ENCODE data around the gene PLPP2.

Gene PLPP2

GRCh38 chr19:308471-309205 is 17.4 kb upstream of the PLPP2 start:
- TF ChIP-seq, protein P1, sequence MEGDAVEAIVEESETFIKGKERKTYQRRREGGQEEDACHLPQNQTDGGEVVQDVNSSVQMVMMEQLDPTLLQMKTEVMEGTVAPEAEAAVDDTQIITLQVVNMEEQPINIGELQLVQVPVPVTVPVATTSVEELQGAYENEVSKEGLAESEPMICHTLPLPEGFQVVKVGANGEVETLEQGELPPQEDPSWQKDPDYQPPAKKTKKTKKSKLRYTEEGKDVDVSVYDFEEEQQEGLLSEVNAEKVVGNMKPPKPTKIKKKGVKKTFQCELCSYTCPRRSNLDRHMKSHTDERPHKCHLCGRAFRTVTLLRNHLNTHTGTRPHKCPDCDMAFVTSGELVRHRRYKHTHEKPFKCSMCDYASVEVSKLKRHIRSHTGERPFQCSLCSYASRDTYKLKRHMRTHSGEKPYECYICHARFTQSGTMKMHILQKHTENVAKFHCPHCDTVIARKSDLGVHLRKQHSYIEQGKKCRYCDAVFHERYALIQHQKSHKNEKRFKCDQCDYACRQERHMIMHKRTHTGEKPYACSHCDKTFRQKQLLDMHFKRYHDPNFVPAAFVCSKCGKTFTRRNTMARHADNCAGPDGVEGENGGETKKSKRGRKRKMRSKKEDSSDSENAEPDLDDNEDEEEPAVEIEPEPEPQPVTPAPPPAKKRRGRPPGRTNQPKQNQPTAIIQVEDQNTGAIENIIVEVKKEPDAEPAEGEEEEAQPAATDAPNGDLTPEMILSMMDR (IDR thresholded peaks at IDR 0.05; ENCODE audit: insufficient read depth, missing control alignments), result no peak
- no peak for FAIRE-seq

GRCh38 chr19:307793-308420 is 16.7 kb upstream of the PLPP2 start:
- TF ChIP-seq, protein P1 (IDR thresholded peaks at IDR 0.05; ENCODE audit: insufficient read depth, missing control alignments), result no peak
- FAIRE-seq (no peak), DNase-seq (ENCODE audit: insufficient read length, low spot score) (no peak)

More at GRCh38 chr19:308471-309205, 17.4 kb upstream of the PLPP2 start:
- no peak for DNase-seq (ENCODE audit: insufficient read length, low spot score)

- DNase-seq (ENCODE audit: insufficient read length, low spot score) (no peak), FAIRE-seq (no peak)
- TF ChIP-seq, protein P1 (IDR thresholded peaks at IDR 0.05; ENCODE audit: insufficient read depth, missing control alignments), result no peak
Measured at GRCh38 chr19:307111-307531, 15.9 kb upstream of the PLPP2 start.

- TF ChIP-seq, protein P1 (IDR thresholded peaks at IDR 0.05; ENCODE audit: insufficient read depth, missing control alignments), result no peak
- DNase-seq (ENCODE audit: insufficient read length, low spot score) (no peak), FAIRE-seq (no peak)
Measured at GRCh38 chr19:306151-306900, 15.1 kb upstream of the PLPP2 start.

DNA sequence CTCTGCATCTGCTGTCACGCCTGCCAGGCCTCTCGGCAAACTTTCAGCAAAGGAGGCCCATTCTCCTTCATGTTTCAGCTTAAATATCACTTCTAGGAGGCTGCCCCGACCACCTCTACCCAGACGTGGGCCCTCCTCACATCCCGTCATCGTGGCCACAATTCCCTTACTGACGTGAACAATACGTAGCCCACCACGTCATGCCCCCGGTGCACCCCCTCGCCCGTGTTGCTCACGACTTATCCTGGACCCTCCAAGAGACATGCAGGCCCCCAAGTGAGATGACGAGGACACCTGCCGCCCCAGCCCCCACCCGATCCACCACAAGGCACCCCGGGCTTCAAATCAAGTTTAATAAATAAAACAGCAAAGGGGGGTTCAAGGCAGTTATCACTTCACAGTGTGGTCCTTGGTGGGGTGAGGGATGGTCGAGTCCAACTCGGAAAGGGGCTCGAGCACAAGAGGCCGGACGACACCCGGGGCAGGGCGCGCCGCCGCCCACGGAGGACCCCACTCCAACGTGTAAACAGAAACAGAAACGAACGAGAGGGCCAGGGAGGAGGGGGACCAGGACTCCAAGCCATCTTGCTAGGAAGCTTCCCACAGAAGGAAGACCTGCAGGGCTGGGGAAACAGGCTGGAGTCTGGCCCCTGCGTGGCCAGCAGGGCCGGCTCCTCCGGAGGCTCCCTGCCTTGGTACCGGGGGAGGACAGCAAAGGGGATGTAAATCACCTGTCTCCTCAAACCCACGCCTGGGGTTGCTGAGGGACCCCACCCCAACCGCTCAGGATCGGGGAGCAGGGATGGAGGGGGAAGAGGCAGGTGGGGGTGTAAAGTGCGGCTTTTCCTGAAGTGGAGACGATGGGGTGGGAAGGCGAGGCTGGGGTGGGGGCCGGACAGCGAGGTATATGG is 14.3 kb upstream of the PLPP2 start:
- no peak for FAIRE-seq
- no peak for DNase-seq (ENCODE audit: insufficient read length, low spot score)
- TF ChIP-seq, protein P1 (IDR thresholded peaks at IDR 0.05; ENCODE audit: insufficient read depth, missing control alignments), result no peak

GRCh38 chr19:296476-297225 is 5.4 kb upstream of the PLPP2 start:
- DNase-seq (ENCODE audit: insufficient read length, low spot score) (no peak), FAIRE-seq (no peak)
- TF ChIP-seq, protein P1 (IDR thresholded peaks at IDR 0.05; ENCODE audit: insufficient read depth, missing control alignments), result no peak
